Erythroblast (primary cell): Measurements from ENCODE around the gene NMUR1.

Source experiments
- GATA1 ChIP-seq: IDR thresholded peaks from 2 replicates; pipeline ENCODE4 v1.6.1; 2011; ENCODE audit warnings: low read depth, mild to moderate bottlenecking, control low read depth, low read length, moderate library complexity
- POLR2A ChIP-seq: IDR thresholded peaks from 2 replicates; pipeline ENCODE4 v1.6.1; 2011; ENCODE audit warnings: mild to moderate bottlenecking, low read length

GRCh38 chr2:231483398-231484329, 46.6 kb downstream of the NMUR1 start:
- TF ChIP-seq POLR2A (no peak), GATA1 (no peak)
